Stimulated activated CD8-positive, alpha-beta memory T cell treated with anti-CD3 and anti-CD28 coated beads, Interleukin-7, amount 100 ng/mL, for 4 hours (primary cell): ENCODE results near the gene TNNI3.

Experiments used
- DNase-seq, 2 donors: peaks; one replicate each; pipeline ENCODE4 v3.0.0-alpha.2; 2020; ENCODE audit warnings: low read depth in 2 of 2

The TNNI3 gene

GRCh38 chr19:55147545-55148251, 9.8 kb downstream of the TNNI3 start:
- DNase-seq, result no peak

DNA sequence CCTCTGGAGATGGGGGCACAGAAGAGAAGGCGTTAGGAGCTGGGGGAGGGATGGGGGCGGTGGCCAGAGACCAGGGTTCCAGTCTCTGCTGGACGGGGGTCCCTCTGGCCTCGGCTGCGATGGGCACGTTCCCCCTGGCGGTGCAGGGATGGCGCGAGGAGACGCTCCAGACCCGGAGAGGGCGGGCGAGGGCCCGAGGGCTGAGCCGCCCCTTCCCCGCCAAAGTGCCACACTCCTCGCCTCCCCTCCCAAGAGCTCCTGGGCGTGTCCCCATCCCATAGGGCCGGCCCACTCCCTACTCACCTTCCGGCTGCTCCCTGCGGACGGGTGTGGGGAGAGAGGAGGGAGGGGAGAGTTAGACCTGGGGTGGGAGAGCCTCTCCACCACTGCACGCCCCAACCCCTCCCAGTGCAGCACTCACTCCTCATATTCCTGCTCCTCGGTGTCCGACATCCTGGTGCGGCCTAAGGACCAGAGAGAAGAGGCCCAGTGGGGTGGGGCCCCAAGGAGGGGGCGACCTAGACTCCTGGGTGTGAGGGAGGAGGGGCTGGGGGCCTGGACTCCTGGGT, 10.7 kb downstream of the TNNI3 start:
- no peak for DNase-seq

DNA sequence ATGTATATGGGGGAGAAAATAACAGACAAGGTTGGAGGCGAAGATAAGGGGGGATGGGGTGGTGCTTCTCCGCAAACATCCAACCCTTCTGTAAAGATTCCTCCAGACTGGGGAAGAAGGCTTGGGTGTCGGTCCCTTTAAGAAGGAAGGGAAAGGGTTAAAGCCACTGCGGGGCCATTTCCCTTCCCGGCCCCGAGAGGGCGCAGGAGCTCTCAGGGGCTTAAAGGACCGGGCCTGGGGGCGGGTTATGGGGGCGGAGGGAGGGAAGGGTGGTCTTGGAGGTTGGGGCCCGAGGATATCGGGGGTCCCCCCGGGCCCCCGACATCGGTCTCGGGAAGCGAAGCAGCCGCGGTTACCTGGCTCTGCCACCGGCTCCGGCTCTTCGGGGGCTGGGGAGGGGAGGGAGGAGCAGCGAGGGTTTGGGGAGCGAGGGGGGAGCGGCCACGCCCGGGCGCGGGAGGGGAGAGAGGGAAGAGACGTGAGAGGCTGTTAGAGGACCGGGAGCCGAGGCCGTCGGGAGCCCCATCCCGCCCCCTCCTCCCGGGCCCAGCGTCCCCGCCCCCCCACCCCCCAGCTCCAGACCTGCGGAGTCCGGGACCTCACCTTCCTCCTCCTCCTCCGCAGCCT, 11.3 kb downstream of the TNNI3 start:
- DNase-seq, result no peak

- no peak for DNase-seq
These were observed 12.3 kb downstream of the TNNI3 start for GRCh38 chr19:55145232-55145631.

DNA sequence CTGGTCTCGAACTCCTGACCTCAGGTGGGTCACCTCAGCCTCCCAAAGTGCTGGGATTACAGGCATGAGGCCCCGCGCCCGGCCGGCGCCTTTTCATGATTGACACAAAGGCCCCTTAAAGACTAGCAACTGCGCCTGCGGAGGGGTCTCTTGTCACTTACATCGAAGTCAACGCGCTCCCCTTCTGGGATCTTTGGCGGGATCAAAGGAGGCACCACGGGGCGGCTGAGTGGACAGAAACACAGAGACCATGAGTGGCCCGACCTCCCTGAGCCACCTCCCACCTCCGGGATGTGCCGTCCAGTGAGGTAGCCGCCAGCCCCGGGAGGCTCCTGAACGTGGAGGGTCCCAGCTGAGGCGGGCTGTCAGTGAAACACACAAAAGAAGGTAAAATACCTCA, 15.8 kb downstream of the TNNI3 start:
- DNase-seq, result no peak

DNA sequence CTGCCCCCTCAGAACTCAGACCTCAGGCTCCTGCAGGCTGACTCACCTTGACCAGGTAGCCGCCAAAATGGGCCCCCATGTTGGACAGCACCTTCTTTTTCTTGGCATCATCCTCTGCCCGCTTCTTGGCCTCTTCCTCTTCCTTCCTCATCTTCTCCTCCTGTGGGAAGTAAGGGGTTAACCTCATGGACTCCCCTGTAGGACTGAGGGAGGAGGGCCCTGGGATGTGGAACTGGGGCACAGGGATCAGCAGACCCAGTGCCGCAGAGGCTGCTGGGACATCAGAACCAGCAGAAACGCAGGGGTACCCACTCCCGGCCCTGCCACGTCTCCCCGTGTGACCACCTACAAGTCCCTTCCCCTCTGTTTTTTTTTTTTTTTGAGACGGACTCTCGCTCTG, 19.6 kb downstream of the TNNI3 start:
- no peak for DNase-seq

DNA sequence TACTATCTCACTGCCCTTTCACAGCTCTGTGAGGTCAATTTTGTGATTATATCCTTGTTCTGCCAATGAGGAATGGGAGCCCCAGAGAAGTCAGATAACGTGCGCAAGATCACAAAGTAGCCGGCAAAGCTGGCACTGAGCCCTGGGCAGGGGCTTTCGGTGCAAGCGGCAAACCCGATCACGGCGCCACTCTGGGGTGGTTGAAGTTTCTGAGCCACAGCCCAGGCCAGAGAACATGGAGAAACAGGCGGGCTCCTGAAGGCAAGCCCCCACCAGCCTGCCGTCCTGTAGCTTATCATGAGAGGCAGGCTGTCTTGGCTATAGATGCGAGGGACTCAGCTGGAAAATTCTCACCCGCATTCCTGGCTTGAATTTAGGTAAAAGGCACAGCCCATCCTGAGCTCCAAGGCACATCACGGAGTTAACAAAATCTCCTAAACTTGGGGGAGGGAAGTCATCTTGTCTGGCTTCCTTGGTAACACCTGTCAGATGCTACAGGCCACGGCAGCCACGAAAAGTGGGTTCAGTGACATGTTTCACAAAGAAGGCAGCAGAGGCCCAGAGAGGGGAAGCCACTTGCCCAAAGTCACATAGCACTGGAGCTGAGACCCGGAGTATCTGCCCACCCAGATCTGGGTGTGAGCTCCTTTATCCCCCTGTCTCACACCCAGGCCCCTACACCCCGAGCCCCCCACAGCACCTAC, 21.0 kb downstream of the TNNI3 start:
- DNase-seq, result no peak

- DNase-seq, result no peak
These were observed 22.8 kb downstream of the TNNI3 start for GRCh38 chr19:55134736-55135135.

DNA sequence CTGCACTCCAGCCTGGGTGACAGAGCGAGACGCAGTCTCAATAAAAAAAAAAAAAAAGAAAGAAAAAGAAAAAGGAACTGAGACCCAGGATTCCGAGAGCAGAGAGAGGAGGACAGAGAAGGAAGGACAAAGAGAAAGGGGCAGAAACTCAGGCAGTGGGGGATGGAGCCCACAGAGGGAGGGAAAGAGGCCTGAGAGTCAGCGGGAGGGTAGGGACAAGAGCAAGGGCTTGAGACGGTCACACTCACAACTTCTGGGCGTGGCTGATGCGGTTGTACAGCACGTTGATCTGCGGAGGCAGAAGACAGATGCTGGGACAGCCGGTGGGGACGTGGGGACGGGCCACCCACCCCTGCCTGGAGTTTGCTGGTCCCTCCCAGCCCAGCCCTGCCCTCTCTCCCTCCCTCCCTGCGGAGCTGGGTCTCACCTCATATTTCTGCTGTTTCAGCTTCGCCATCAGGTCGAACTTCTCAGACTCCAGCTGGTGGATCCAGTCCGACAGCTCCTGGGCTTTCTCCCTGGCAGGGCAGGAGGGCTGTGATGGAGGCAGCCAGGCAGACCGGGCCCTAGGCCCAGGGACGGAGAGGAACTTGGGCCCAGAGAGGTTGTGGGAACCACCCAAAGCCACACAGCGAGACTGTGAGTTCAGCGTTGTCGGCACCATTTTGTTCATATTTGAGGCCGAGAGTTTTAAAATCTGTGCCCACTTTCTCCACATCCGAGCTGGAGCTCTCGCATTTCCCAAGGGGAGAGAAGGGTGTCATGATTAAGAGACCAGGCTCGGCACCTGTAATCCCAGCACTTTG, 23.7 kb downstream of the TNNI3 start:
- DNase-seq, result no peak

DNA sequence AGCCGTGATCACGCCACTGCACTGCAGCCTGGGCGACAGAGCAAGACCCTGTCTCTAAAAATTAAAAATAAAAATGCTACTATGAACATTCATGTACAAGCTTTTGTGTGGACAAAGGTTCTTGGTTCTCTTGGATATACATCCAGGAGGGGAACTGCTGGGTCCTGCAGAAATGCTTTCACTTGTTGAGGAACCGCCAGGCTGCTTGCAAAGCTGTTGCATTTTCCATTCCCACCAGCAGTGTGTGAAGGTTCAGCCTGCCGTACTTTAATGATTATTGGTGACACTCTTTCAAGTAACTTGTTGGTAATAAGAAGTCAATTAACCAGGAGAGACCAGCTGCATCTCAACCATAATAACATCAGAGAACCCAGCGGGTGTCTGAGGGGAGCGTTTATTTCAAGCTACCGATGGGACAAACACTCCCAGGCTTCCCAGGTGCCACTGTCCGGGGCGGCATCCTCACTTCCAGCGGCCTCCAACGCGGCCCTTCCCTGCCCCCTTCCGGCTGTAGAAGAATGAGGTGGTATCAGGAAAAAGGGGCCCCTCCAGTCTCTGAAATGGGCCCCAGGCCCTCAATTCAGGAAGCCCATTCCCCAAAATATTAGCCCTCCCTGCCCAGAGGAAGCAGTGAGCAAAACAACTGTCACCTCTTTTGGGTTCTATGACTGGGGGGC, 24.9 kb downstream of the TNNI3 start:
- no peak for DNase-seq

GRCh38 chr19:55131421-55131820, 26.1 kb downstream of the TNNI3 start:
- DNase-seq, result no peak

GRCh38 chr19:55119053-55119452, 38.5 kb downstream of the TNNI3 start:
- DNase-seq, result no peak

- DNase-seq, result no peak
These were observed 39.0 kb downstream of the TNNI3 start for GRCh38 chr19:55118401-55118991.

DNA sequence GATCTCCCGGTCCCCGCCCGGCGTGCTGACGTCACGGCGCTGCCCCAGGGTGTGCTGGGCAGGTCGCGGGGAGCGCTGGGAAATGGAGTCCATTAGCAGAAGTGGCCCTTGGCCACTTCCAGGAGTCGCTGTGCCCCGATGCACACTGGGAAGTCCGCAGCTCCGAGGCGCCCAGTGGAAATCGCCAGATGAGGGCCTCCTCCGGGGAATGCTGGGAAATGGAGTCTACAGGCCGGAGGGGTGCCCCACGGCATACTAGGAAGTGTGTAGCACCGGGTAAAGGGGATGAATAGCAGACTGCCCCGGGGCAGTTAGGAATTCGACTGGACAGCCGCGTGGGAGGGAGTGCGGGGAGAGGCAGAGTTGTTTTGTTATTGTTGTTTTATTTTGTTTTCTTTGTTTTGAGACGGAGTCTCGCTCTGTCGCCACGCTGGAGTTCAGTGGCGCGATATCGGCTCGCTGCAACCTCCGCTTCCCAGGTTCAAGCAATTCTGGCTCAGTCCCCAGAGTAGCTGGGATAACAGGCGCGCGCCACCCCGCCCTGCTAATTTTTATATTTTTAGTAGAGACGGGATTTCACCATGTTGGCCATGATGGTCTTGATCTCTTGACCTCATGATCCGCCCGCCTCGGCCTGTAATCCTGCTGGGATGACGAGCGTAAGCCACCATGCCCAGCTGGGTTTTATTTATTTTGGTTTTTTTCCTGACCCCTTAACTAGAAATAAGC, 39.7 kb downstream of the TNNI3 start:
- DNase-seq, result peak; percentile 94 to 99

DNA sequence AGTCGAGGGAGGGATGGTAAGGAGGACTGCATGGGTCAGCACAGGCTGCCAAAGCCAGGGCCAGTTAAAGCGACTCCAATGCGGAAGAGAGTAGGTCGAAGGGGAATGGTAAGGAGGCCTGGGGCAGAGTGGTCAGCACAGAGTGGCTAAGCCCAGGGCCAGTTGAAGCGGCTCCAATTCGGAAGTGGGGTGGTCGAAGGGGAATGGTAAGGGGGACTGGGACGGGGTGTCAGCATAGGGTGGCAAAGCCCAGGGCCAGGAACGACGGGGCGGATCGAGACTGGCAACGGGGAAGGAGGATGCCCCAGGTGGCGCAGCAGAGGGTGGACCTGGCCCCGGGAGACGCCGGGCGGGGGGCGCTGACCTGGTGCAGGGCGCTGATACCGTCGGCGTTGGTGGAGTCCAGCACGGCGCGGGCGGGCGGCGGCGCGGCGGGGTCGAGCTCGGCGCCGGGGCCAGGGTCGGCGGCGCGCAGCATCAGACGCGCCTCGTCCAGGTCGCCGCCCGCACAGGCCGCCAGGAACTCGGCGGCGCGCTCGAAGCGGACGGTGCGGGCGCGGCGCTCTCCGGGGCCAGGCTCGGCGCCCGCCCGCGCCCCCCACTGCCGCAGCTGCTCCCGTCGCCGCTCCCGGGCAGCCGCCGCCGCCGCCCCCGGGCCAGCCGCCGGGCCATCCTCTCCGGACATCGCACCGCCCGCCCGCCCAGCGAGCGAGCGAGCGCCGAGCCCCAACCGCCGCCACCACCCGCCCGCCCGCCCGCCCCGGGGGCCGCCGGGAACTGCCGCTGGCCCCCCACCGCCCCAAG, 40.5 kb downstream of the TNNI3 start, which contains the start of gene PPP1R12C:
Gene PPP1R12C, minus strand, starts transcription at position 779 of the 804 bp plus-strand sequence. Its CDS starts 94 bp downstream, at position 685.
- DNase-seq, result no peak

GRCh38 chr19:55116232-55116858, 41.2 kb downstream of the TNNI3 start:
- DNase-seq, result peak; percentile 21 to 41

DNA sequence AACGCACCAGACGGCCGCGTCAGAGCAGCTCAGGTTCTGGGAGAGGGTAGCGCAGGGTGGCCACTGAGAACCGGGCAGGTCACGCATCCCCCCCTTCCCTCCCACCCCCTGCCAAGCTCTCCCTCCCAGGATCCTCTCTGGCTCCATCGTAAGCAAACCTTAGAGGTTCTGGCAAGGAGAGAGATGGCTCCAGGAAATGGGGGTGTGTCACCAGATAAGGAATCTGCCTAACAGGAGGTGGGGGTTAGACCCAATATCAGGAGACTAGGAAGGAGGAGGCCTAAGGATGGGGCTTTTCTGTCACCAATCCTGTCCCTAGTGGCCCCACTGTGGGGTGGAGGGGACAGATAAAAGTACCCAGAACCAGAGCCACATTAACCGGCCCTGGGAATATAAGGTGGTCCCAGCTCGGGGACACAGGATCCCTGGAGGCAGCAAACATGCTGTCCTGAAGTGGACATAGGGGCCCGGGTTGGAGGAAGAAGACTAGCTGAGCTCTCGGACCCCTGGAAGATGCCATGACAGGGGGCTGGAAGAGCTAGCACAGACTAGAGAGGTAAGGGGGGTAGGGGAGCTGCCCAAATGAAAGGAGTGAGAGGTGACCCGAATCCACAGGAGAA, 42.0 kb downstream of the TNNI3 start:
- DNase-seq, result no peak

DNA sequence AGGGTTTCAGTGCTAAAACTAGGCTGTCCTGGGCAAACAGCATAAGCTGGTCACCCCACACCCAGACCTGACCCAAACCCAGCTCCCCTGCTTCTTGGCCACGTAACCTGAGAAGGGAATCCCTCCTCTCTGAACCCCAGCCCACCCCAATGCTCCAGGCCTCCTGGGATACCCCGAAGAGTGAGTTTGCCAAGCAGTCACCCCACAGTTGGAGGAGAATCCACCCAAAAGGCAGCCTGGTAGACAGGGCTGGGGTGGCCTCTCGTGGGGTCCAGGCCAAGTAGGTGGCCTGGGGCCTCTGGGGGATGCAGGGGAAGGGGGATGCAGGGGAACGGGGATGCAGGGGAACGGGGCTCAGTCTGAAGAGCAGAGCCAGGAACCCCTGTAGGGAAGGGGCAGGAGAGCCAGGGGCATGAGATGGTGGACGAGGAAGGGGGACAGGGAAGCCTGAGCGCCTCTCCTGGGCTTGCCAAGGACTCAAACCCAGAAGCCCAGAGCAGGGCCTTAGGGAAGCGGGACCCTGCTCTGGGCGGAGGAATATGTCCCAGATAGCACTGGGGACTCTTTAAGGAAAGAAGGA, 42.9 kb downstream of the TNNI3 start:
- DNase-seq, result no peak
